Tibial nerve (tissue), 4 donors: ENCODE results near the gene CHCHD10. TPM values are rescaled to one million over a fixed set of nuclear protein-coding genes. Genes with fewer than 3 reads are reported as not detected.

Source experiments
- DNase-seq, 2 donors: peaks; one replicate each; pipeline ENCODE4 v3.0.0-alpha.2; 2019; ENCODE audit warnings: low spot score in 2 of 2
- H3K27ac ChIP-seq, 4 donors: fragments of 200-600 bp; sonication (generic) in 3 of 4; one replicate each; pipeline ENCODE4 v1.5.1; 2017 to 2019; ENCODE audit warnings: mild to moderate bottlenecking in 1 of 4
- H3K27me3 ChIP-seq, 2 donors: fragments of 200-600 bp; sonication (generic) in 1 of 2; one replicate each; pipeline versions ENCODE4 v1.5.1 to v1.6.0; 2017 to 2019
- H3K36me3 ChIP-seq, 3 donors: fragments of 200-600 bp; sonication (generic); one replicate each; pipeline ENCODE4 v1.5.1; 2018 to 2019
- H3K4me1 ChIP-seq, 4 donors: fragments of 200-600 bp; sonication (generic) in 3 of 4; one replicate each; pipeline ENCODE4 v1.5.1; 2017 to 2019
- H3K4me3 ChIP-seq, 4 donors: fragments of 200-600 bp; sonication (generic) in 3 of 4; one replicate each; pipeline ENCODE4 v1.5.1; 2017 to 2019; ENCODE audit warnings: mild to moderate bottlenecking in 1 of 4, moderate library complexity in 1 of 4
- H3K9me3 ChIP-seq, 4 donors: fragments of 200-600 bp; sonication (generic) in 3 of 4; one replicate each; pipeline ENCODE4 v1.5.1; 2017 to 2019
- CTCF ChIP-seq, 5 experiments: fragments of 200-600 bp in 3 of 5; fragments of 450-650 bp in 2 of 5; sonication (generic) in 3 of 5; IDR thresholded peaks; one replicate each; pipeline ENCODE4 v1.5.1; 2016 to 2019; ENCODE audit warnings: antibody characterized with exemption in 5 of 5, mild to moderate bottlenecking in 3 of 5, moderate library complexity in 2 of 5
- EP300 ChIP-seq, 2 donors: sonication (generic); formaldehyde crosslinking; IDR thresholded peaks; one replicate each; pipeline ENCODE4 v1.6.1; 2017; ENCODE audit warnings: antibody characterized with exemption in 2 of 2, mild to moderate bottlenecking in 1 of 2
- POLR2A ChIP-seq, 2 donors: fragments of 450-650 bp; IDR thresholded peaks; one replicate each; pipeline ENCODE4 v1.6.1; 2017; ENCODE audit warnings: antibody characterized with exemption in 2 of 2, mild to moderate bottlenecking in 2 of 2, moderate library complexity in 2 of 2
- WGBS, 2 donors: methylation state at CpG; one replicate each; pipeline ENCODE4 v1.1.5; 2018; 5-methylcytosine and 5-hydroxymethylcytosine counted together
- total RNA-seq, 4 donors: library from RNA; depleted of rRNA; stranded (reverse); fragments of >200 nt; gene quantifications; one replicate each; pipeline ENCODE4 v1.1.0, GENCODE V29; 2016

CHCHD10 gene
- total RNA-seq, 4 donors from 2014 or later, result 3.7 to 14.0 (median 9.6) TPM; not detected in 1

- H3K9me3 ChIP-seq, result no peaks in the 10 kb centered on the region
- TF ChIP-seq EP300 (IDR thresholded peaks at IDR 0.05), result peak in 1 of 2 donors; percentile 43
- TF ChIP-seq POLR2A (IDR thresholded peaks at IDR 0.05), result peak in 1 of 2 donors; percentile 53
- peak in 2 of 5 experiments; percentile 11 to 26 for TF ChIP-seq CTCF (IDR thresholded peaks at IDR 0.05)
- peak within 1 kb of the TSS; percentile 50 to 95 (median 92) for H3K27ac ChIP-seq
- H3K36me3 ChIP-seq, result peaks cover 0 to under 1% (median 0%) of the 10 kb centered on the region in 3 donors
- peak within 1 kb of the TSS; percentile 53 to 92 (median 71) for H3K4me3 ChIP-seq
- peaks cover 0 to 20% (median 7%) of the 10 kb centered on the region in 4 donors for H3K4me1 ChIP-seq
- 0% methylated on average over 10 to 45 of the region's 78 CpGs for WGBS, 2 donors
- no peaks in the 10 kb centered on the region for H3K27me3 ChIP-seq
- DNase-seq, result peak; percentile 72 to 73
Observed at GRCh38 chr22:23750714-23751440, 16.9 kb downstream of the CHCHD10 start, which contains the start of gene ZNF70. Gene ZNF70 (minus strand): TSS chr22:23751112. CDS start chr22:23745140, 5,972 bp downstream.

- Histone ChIP-seq H3K27ac (peak overlapping the region; percentile 50 to 95 (median 92)), H3K9me3 (no peaks in the 10 kb centered on the region), H3K4me3 (peak overlapping the region; percentile 53 to 92 (median 71)), H3K27me3 (no peaks in the 10 kb centered on the region), H3K36me3 (peaks cover 0 to 5% (median 0%) of the 10 kb centered on the region in 3 donors), H3K4me1 (peaks cover 0 to 20% (median 7%) of the 10 kb centered on the region in 4 donors)
- no peak for DNase-seq
- TF ChIP-seq EP300 (IDR thresholded peaks at IDR 0.05) (no peak), POLR2A (IDR thresholded peaks at IDR 0.05) (no peak), CTCF (IDR thresholded peaks at IDR 0.05) (no peak)
- 24 to 30% methylated on average over 5 of the region's 5 CpGs for WGBS, 2 donors
Observed at GRCh38 chr22:23750367-23750713, 17.4 kb downstream of the CHCHD10 start.

- Histone ChIP-seq H3K27me3 (no peaks in the 10 kb centered on the region), H3K9me3 (no peaks in the 10 kb centered on the region), H3K36me3 (peaks cover 0 to 10% (median 0%) of the 10 kb centered on the region in 3 donors), H3K4me1 (peaks cover 0 to 20% (median 7%) of the 10 kb centered on the region in 4 donors), H3K4me3 (peak overlapping the region in 3 of 4 donors; percentile 65 to 92 (median 77)), H3K27ac (peak overlapping the region in 3 of 4 donors; percentile 91 to 95 (median 93))
- 47 to 51% methylated on average over 12 of the region's 12 CpGs for WGBS, 2 donors
- peak in 1 of 2 donors; percentile 26 for DNase-seq
- TF ChIP-seq EP300 (IDR thresholded peaks at IDR 0.05) (no peak), CTCF (IDR thresholded peaks at IDR 0.05) (no peak), POLR2A (IDR thresholded peaks at IDR 0.05) (no peak)
Observed at GRCh38 chr22:23749841-23750301, 17.9 kb downstream of the CHCHD10 start.

DNA sequence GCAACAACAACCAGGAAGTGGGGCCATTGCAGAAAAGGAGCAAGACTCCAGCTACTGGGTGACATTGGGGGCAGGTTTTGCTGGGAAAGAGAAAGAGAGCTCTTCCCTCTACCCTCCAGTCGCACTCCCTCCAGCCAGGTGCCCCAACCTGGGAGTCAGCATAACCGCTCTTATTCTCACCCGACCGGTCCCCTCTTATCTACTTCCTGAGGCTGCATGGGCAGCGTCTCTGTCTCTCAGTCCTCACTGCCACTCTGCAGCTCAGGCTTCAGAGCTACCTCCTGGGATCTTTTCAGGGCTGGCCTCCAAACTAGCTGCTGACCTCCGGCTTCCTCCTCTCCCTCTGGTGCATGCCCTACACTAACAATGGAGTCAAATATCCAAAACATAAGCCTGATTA is 22.0 kb downstream of the CHCHD10 start:
- TF ChIP-seq POLR2A (IDR thresholded peaks at IDR 0.05) (no peak), CTCF (IDR thresholded peaks at IDR 0.05) (no peak), EP300 (IDR thresholded peaks at IDR 0.05) (no peak)

GRCh38 chr22:23744485-23744884 is 23.3 kb downstream of the CHCHD10 start:
- Histone ChIP-seq H3K4me1 (peaks cover 0 to 19% (median under 1%) of the 10 kb centered on the region in 4 donors), H3K27ac (no peak overlapping the region), H3K4me3 (no peak overlapping the region), H3K27me3 (no peaks in the 10 kb centered on the region), H3K9me3 (peaks cover 0 to 6% (median 0%) of the 10 kb centered on the region in 4 donors), H3K36me3 (peaks cover 0 to 52% (median 0%) of the 10 kb centered on the region in 3 donors)
- TF ChIP-seq EP300 (IDR thresholded peaks at IDR 0.05), result no peak
- TF ChIP-seq POLR2A (IDR thresholded peaks at IDR 0.05), result no peak
- TF ChIP-seq CTCF (IDR thresholded peaks at IDR 0.05), result no peak
- no peak for DNase-seq
- 90 to 93% methylated on average over 14 of the region's 14 CpGs for WGBS, 2 donors

More for the DNA sequence above, 22.0 kb downstream of the CHCHD10 start:
- peaks cover 0 to 51% (median 0%) of the 10 kb centered on the region in 3 donors for H3K36me3 ChIP-seq
- 79 to 80% methylated on average over 6 of the region's 6 CpGs for WGBS, 2 donors
- peaks cover 0 to 6% (median 0%) of the 10 kb centered on the region in 4 donors for H3K9me3 ChIP-seq
- DNase-seq, result no peak
- H3K4me1 ChIP-seq, result peaks cover 0 to 31% (median 7%) of the 10 kb centered on the region in 4 donors
- no peaks in the 10 kb centered on the region for H3K27me3 ChIP-seq
- H3K27ac ChIP-seq, result no peak overlapping the region
- no peak overlapping the region for H3K4me3 ChIP-seq
